Neural cell (in vitro differentiated cells): ENCODE data around the gene PCDHB3. TPM values are rescaled to one million over a fixed set of nuclear protein-coding genes. Genes with fewer than 3 reads are reported as not detected.

Experiments used
- H2AFZ ChIP-seq: fragments of 200-600, 300-800 bp; sonication (generic), shearing (Covaris generic); 2 replicates; pipeline ENCODE4 v1.6.0; 2014; ENCODE audit warnings: low read depth, mild to moderate bottlenecking, antibody characterized with exemption, low read length, moderate library complexity
- H3F3A ChIP-seq: fragments of 200-600 bp; shearing (Covaris generic); 2 replicates; pipeline ENCODE4 v1.6.1; 2016; ENCODE audit warnings: mild to moderate bottlenecking, moderate library complexity, mixed read lengths, antibody characterized with exemption, low read length; ENCODE audit not compliant: insufficient read depth, poor library complexity, severe bottlenecking
- H3K27ac ChIP-seq: fragments of 200-600, 300-800 bp; sonication (generic), shearing (Covaris generic); 2 replicates; pipeline ENCODE4 v1.5.1; 2014; ENCODE audit warnings: mild to moderate bottlenecking, low read length, moderate library complexity
- H3K27me3 ChIP-seq: fragments of 300-800, 200-600 bp; sonication (generic), shearing (Covaris generic); 2 replicates; pipeline ENCODE4 v1.6.0; 2014; ENCODE audit warnings: mild to moderate bottlenecking, low read depth, low read length, moderate library complexity; ENCODE audit not compliant: insufficient read depth
- H3K36me3 ChIP-seq: fragments of 300-800, 200-600 bp; sonication (generic), shearing (Covaris generic); 2 replicates; pipeline ENCODE4 v1.5.1; 2014; ENCODE audit warnings: mild to moderate bottlenecking, antibody characterized with exemption, low read length, moderate library complexity; ENCODE audit not compliant: insufficient read depth
- H3K4me2 ChIP-seq: fragments of 300-800, 200-600 bp; sonication (generic), shearing (Covaris generic); 2 replicates; pipeline ENCODE4 v1.6.0; 2014; ENCODE audit warnings: mild to moderate bottlenecking, low read length
- H3K4me3 ChIP-seq: fragments of 300-800, 200-600 bp; sonication (generic), shearing (Covaris generic); 2 replicates; pipeline ENCODE4 v1.5.1; 2014; ENCODE audit warnings: mild to moderate bottlenecking, low read length, moderate library complexity
- H3K79me2 ChIP-seq: fragments of 200-600 bp; shearing (Covaris generic); replicated peaks from 2 replicates; pipeline ENCODE4 v1.6.0; 2014; ENCODE audit warnings: mild to moderate bottlenecking, low read length, moderate library complexity; ENCODE audit not compliant: insufficient read depth
- H3K9ac ChIP-seq: fragments of 300-800, 200-600 bp; sonication (generic), shearing (Covaris generic); 2 replicates; pipeline ENCODE4 v1.6.1; 2016; ENCODE audit warnings: mild to moderate bottlenecking, low read length, mixed read lengths
- H3K9me2 ChIP-seq: fragments of 200-600 bp; shearing (Covaris generic); 2 replicates; pipeline ENCODE4 v1.6.1; 2016; ENCODE audit warnings: mild to moderate bottlenecking, low read length, mixed read lengths; ENCODE audit not compliant: insufficient read depth
- H3K9me3 ChIP-seq: fragments of 200-600, 300-800 bp; sonication (generic), shearing (Covaris generic); 2 replicates; pipeline ENCODE4 v1.6.1; 2016; ENCODE audit warnings: mild to moderate bottlenecking, mixed run types, low read length, moderate library complexity, mixed read lengths
- H4K20me1 ChIP-seq: fragments of 200-600 bp; shearing (Covaris generic); 2 replicates; pipeline ENCODE4 v1.6.1; 2016; ENCODE audit warnings: mild to moderate bottlenecking, mixed run types; ENCODE audit not compliant: insufficient read depth
- CTCF ChIP-seq: fragments of 450-650 bp; IDR thresholded peaks from 2 replicates; pipeline ENCODE4 v1.5.1; 2014; ENCODE audit warnings: antibody characterized with exemption, mild to moderate bottlenecking, moderate library complexity; ENCODE audit not compliant: poor library complexity, severe bottlenecking
- EP300 ChIP-seq: fragments of 450-650 bp; conservative IDR thresholded peaks from 2 replicates; pipeline ENCODE4 v1.6.1; 2014; ENCODE audit warnings: antibody characterized with exemption, mild to moderate bottlenecking, moderate library complexity; ENCODE audit not compliant: poor library complexity, severe bottlenecking
- EZH2 ChIP-seq: fragments of 200-600, 300-800 bp; shearing (Covaris generic), sonication (generic); IDR thresholded peaks from 2 replicates; pipeline ENCODE4 v1.6.1; 2014; ENCODE audit warnings: antibody characterized with exemption, low read length, borderline replicate concordance, mild to moderate bottlenecking; ENCODE audit not compliant: insufficient read depth, poor library complexity, severe bottlenecking
- MXI1 ChIP-seq: fragments of 450-650 bp; conservative IDR thresholded peaks from 2 replicates; pipeline ENCODE4 v1.6.1; 2014; ENCODE audit warnings: antibody characterized with exemption, mild to moderate bottlenecking; ENCODE audit not compliant: poor library complexity, severe bottlenecking
- POLR2AphosphoS5 ChIP-seq: IDR thresholded peaks from 2 replicates; pipeline ENCODE4 v1.6.1; 2012
- RAD21 ChIP-seq: fragments of 450-650 bp; conservative IDR thresholded peaks from 2 replicates; pipeline ENCODE4 v1.6.1; 2014; ENCODE audit warnings: antibody characterized with exemption, mild to moderate bottlenecking, moderate library complexity
- REST ChIP-seq: IDR thresholded peaks from 2 replicates; pipeline ENCODE4 v1.6.1; 2012; ENCODE audit warnings: borderline replicate concordance
- SMC3 ChIP-seq: fragments of 450-650 bp; conservative IDR thresholded peaks from 2 replicates; pipeline ENCODE4 v1.6.1; 2014; ENCODE audit warnings: antibody characterized with exemption, mild to moderate bottlenecking, moderate library complexity; ENCODE audit not compliant: poor library complexity
- TAF1 ChIP-seq: IDR thresholded peaks from 2 replicates; pipeline ENCODE4 v1.6.1; 2012; ENCODE audit warnings: low read depth
- polyA plus RNA-seq: library from polyadenylated mRNA; depleted of rRNA; stranded (reverse); fragments of >200 nt; gene quantifications from 2 replicates; pipeline ENCODE4 v1.2.3, GENCODE V29; 2014

Gene PCDHB3
- polyA plus RNA-seq, 1 donor from 2014 or later = 3.9 TPM

- Histone ChIP-seq H3K4me3 (no peak overlapping the region), H3K9ac (no peak overlapping the region), H3K79me2 (no peaks in the 10 kb centered on the region), H3K9me2 (no peaks in the 10 kb centered on the region), H3K36me3 (no peaks in the 10 kb centered on the region), H2AFZ (no peak overlapping the region), H3K27me3 (no peaks in the 10 kb centered on the region), H3K27ac (no peak overlapping the region), H3K9me3 (peaks cover 4% of the 10 kb centered on the region), H3K4me2 (no peak overlapping the region), H4K20me1 (no peaks in the 10 kb centered on the region), H3F3A (no peaks in the 10 kb centered on the region)
- TF ChIP-seq RAD21 (no peak), REST (no peak), POLR2AphosphoS5 (no peak), CTCF (no peak), SMC3 (no peak), TAF1 (no peak)
Measured at GRCh38 chr5:141082228-141082627, 18.0 kb upstream of the PCDHB3 start.

- Histone ChIP-seq H3K9me2 (no peaks in the 10 kb centered on the region), H3K4me3 (peak overlapping the region; percentile 48), H3K27ac (no peak overlapping the region), H3K27me3 (no peaks in the 10 kb centered on the region), H3K36me3 (no peaks in the 10 kb centered on the region), H3K9me3 (no peaks in the 10 kb centered on the region), H3K4me2 (no peak overlapping the region), H3K79me2 (no peaks in the 10 kb centered on the region), H2AFZ (no peak overlapping the region), H3K9ac (no peak overlapping the region), H4K20me1 (no peaks in the 10 kb centered on the region), H3F3A (no peaks in the 10 kb centered on the region)
- no peak for TF ChIP-seq EZH2
- TF ChIP-seq EP300 = no peak
- no peak for TF ChIP-seq REST
- TF ChIP-seq TAF1 = no peak
- TF ChIP-seq RAD21 = peak; percentile 41
- no peak for TF ChIP-seq POLR2AphosphoS5
- TF ChIP-seq SMC3 = peak; percentile 18
- no peak for TF ChIP-seq MXI1
- no peak for TF ChIP-seq CTCF
Measured at GRCh38 chr5:141084487-141084989, 15.7 kb upstream of the PCDHB3 start.
